Lower lobe of right lung (tissue), 2 donors: ENCODE results near the gene DDX18. TPM values are rescaled to one million over a fixed set of nuclear protein-coding genes. Genes with fewer than 3 reads are reported as not detected.

Experiments
- ATAC-seq, 2 donors: fragments of 200-7000 bp; cut with Tn5 transposase; one replicate each; pipeline ENCODE4 v1.9.1; 2020 to 2022; ENCODE audit warnings: mild to moderate bottlenecking in 2 of 2, moderate library complexity in 2 of 2
- DNase-seq: peaks from one replicate; pipeline ENCODE4 v3.0.0-alpha.2; 2020
- H3K27ac ChIP-seq: fragments of 200-600 bp; one replicate; pipeline ENCODE4 v1.8.0; 2022
- H3K27me3 ChIP-seq: fragments of 200-600 bp; one replicate; pipeline ENCODE4 v1.8.0; 2022; ENCODE audit warnings: low read depth
- H3K36me3 ChIP-seq: fragments of 200-600 bp; one replicate; pipeline ENCODE4 v1.8.0; 2022; ENCODE audit warnings: mild to moderate bottlenecking
- H3K4me1 ChIP-seq: fragments of 200-600 bp; one replicate; pipeline ENCODE4 v1.8.0; 2022
- H3K4me3 ChIP-seq: fragments of 200-600 bp; one replicate; pipeline ENCODE4 v1.8.0; 2022; ENCODE audit warnings: mild to moderate bottlenecking
- H3K9me3 ChIP-seq: fragments of 200-600 bp; one replicate; pipeline ENCODE4 v1.8.0; 2022
- intact Hi-C: fragments of 100-400 bp; cut with DNase I; formaldehyde crosslinking; loops from one replicate; pipeline ENCODE4 v1.11.0; 2022
- total RNA-seq: library from RNA; stranded (reverse); fragmentation: NEBNext Ultra II Directional; extraction: Animal tissue kit (Norgen Biotek cat#: 25700); gene quantifications from one replicate; pipeline ENCODE4 v1.2.1, GENCODE V29; 2021
- TF ChIP-seq, protein P1 (sequence below): fragments of 200-600 bp; IDR thresholded peaks from one replicate; pipeline ENCODE4 v1.8.0; 2022; ENCODE audit warnings: antibody characterized with exemption, mild to moderate bottlenecking
- donor health status: DM: no; HTN: yes; CAD: no; lungs with severe emphysema.

DDX18 gene
- total RNA-seq, 1 donor from 2014 or later: 48.0 TPM

DNA sequence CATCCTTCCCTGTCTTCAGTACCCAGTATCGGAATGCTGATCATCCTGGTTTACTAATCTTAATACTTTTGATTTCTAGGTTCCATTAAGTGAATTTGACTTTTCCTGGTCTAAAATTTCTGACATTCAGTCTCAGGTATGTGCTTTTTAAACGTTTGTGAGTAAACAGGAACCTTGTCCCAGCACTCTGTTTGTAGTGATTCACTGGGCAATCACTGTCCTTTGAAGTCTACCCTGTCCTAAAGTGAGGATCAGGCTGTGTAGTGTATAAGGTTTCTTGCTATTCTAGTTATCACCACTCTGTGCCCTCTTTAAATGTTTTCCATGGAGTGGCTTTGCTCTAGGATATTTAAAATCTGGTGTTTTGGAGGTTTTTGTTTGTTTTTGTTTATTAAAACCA is 14.4 kb downstream of the DDX18 start:
- intact Hi-C loops: no loop called here
- DNase-seq: no peak
- Histone ChIP-seq H3K27ac (no peak overlapping the region), H3K4me3 (no peak overlapping the region), H3K27me3 (no peaks in the 10 kb centered on the region), H3K9me3 (no peaks in the 10 kb centered on the region), H3K4me1 (no peaks in the 10 kb centered on the region), H3K36me3 (peaks cover 90% of the 10 kb centered on the region)
- TF ChIP-seq, protein P1, sequence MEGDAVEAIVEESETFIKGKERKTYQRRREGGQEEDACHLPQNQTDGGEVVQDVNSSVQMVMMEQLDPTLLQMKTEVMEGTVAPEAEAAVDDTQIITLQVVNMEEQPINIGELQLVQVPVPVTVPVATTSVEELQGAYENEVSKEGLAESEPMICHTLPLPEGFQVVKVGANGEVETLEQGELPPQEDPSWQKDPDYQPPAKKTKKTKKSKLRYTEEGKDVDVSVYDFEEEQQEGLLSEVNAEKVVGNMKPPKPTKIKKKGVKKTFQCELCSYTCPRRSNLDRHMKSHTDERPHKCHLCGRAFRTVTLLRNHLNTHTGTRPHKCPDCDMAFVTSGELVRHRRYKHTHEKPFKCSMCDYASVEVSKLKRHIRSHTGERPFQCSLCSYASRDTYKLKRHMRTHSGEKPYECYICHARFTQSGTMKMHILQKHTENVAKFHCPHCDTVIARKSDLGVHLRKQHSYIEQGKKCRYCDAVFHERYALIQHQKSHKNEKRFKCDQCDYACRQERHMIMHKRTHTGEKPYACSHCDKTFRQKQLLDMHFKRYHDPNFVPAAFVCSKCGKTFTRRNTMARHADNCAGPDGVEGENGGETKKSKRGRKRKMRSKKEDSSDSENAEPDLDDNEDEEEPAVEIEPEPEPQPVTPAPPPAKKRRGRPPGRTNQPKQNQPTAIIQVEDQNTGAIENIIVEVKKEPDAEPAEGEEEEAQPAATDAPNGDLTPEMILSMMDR: no peak
- ATAC-seq: no peak

DNA sequence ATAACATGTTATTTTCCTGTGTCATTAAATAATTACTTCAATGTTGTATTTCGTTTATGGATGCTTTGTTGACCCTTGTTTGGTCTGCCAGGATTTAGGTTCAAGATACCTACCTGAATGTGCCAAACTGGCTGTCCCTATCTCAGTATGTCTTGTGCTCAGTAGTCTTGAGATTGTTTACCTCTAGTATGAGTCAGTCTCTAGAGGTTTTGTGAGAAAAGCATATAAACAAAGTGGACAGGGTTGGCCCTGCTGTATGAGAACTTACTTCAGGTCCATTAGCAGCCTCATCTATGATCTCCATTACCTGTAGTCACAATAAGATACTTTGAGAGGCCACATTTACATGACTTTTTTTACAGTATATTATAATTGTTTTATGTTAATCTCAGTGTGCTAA is 17.8 kb downstream of the DDX18 start:
- TF ChIP-seq, protein P1: no peak
- DNase-seq: no peak
- Histone ChIP-seq H3K9me3 (no peaks in the 10 kb centered on the region), H3K4me3 (no peak overlapping the region), H3K4me1 (peaks cover 8% of the 10 kb centered on the region), H3K27ac (no peak overlapping the region), H3K36me3 (peaks cover 55% of the 10 kb centered on the region), H3K27me3 (no peaks in the 10 kb centered on the region)
- intact Hi-C loops: no loop called here
- no peak for ATAC-seq

DNA sequence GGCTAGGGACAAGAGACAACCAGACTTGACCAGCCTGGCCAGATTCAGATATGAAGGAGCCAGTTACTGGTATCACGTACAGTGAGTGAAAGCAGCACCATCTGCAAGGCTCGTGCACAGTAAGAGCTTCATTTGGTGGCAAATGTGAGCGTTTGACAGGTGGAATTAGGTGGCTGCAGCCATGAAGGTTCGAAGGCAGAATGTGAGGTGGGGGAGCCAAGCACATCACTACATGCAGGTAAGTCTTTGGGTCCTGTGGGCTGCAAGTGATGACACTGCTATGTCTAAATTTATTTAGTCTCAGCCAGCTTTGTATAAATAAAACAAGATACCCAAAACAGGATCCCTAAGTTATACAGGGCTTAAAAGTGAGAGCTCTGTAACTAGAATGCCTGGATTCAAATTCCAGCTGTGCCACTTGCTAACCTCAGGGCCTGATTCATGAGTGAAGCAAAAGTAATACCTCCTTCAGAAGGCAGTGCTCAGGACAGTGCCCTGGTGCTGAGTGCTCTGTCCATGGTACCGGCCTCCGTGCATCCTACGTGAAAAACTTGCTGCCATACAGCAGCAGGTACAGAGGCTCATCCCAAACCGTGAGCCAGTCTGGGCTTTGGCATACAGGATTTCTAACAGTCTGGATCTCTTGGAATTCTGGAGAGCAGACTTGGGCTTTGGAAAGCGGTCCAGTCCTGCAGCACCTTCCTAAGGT is 18.6 kb downstream of the DDX18 start:
- H3K9me3 ChIP-seq: no peaks in the 10 kb centered on the region
- ATAC-seq (no peak), DNase-seq (no peak)
- no peak overlapping the region for H3K4me3 ChIP-seq
- H3K36me3 ChIP-seq: peaks cover 48% of the 10 kb centered on the region
- TF ChIP-seq, protein P1: no peak
- no peaks in the 10 kb centered on the region for H3K27me3 ChIP-seq
- H3K4me1 ChIP-seq: peaks cover 8% of the 10 kb centered on the region
- H3K27ac ChIP-seq: no peak overlapping the region
- intact Hi-C loops: no loop called here

DNA sequence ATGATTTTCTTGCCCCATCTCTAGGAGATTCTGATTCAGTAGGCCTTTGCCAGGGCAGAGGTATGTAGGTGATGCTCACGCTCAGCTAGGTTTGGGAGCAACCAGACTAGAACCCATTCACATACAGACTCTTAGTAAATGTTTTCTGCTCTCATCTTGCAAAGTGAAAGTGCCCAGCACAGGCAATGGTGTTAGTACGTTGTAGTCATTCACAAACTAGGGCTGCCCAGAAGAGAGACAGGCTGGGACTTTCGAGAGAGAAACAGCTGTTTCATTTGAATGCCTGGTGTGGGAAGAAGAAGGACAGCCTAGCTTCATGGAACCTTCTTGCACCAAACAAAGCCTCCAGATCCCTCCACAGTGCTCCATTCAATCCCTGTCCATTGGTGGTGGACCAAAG is 19.4 kb downstream of the DDX18 start:
- H3K4me1 ChIP-seq: peaks cover 8% of the 10 kb centered on the region
- no peaks in the 10 kb centered on the region for H3K27me3 ChIP-seq
- ATAC-seq (no peak), DNase-seq (no peak)
- H3K9me3 ChIP-seq: no peaks in the 10 kb centered on the region
- intact Hi-C loops: no loop called here
- TF ChIP-seq, protein P1: no peak
- H3K27ac ChIP-seq: no peak overlapping the region
- H3K36me3 ChIP-seq: peaks cover 39% of the 10 kb centered on the region
- no peak overlapping the region for H3K4me3 ChIP-seq

DNA sequence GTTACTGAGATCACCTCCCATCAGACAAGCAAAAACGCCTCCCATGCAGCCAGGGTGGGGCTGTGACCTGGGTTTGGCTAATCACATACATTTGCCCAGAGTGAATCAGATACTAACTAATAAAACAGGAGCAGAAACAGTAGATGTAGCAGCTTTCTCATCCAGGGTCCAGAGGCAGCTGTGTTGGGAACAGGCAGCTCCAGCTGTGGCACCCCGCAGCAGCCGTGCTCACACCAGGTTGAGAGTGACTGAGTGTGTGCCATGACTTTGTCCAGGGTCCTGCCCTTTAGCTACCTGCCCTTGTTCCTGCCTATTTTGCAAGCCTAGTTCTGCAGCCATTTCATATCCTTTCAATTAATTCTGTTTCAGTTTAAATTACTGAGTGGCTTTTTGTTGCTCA is 20.5 kb downstream of the DDX18 start:
- intact Hi-C loops: no loop called here
- no peak overlapping the region for H3K27ac ChIP-seq
- no peaks in the 10 kb centered on the region for H3K27me3 ChIP-seq
- H3K4me1 ChIP-seq: peaks cover 8% of the 10 kb centered on the region
- no peak overlapping the region for H3K4me3 ChIP-seq
- TF ChIP-seq, protein P1: no peak
- no peak for DNase-seq
- peaks cover 28% of the 10 kb centered on the region for H3K36me3 ChIP-seq
- no peak for ATAC-seq
- no peaks in the 10 kb centered on the region for H3K9me3 ChIP-seq
